ENCODE results near the gene CRTC2.
"Not testable (repeated sequence)": the region's sequence is repeated elsewhere in the genome, so short reads cannot be mapped to it uniquely, and the experiment has no call there.

CRTC2 gene, protein sequence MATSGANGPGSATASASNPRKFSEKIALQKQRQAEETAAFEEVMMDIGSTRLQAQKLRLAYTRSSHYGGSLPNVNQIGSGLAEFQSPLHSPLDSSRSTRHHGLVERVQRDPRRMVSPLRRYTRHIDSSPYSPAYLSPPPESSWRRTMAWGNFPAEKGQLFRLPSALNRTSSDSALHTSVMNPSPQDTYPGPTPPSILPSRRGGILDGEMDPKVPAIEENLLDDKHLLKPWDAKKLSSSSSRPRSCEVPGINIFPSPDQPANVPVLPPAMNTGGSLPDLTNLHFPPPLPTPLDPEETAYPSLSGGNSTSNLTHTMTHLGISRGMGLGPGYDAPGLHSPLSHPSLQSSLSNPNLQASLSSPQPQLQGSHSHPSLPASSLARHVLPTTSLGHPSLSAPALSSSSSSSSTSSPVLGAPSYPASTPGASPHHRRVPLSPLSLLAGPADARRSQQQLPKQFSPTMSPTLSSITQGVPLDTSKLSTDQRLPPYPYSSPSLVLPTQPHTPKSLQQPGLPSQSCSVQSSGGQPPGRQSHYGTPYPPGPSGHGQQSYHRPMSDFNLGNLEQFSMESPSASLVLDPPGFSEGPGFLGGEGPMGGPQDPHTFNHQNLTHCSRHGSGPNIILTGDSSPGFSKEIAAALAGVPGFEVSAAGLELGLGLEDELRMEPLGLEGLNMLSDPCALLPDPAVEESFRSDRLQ

DNA sequence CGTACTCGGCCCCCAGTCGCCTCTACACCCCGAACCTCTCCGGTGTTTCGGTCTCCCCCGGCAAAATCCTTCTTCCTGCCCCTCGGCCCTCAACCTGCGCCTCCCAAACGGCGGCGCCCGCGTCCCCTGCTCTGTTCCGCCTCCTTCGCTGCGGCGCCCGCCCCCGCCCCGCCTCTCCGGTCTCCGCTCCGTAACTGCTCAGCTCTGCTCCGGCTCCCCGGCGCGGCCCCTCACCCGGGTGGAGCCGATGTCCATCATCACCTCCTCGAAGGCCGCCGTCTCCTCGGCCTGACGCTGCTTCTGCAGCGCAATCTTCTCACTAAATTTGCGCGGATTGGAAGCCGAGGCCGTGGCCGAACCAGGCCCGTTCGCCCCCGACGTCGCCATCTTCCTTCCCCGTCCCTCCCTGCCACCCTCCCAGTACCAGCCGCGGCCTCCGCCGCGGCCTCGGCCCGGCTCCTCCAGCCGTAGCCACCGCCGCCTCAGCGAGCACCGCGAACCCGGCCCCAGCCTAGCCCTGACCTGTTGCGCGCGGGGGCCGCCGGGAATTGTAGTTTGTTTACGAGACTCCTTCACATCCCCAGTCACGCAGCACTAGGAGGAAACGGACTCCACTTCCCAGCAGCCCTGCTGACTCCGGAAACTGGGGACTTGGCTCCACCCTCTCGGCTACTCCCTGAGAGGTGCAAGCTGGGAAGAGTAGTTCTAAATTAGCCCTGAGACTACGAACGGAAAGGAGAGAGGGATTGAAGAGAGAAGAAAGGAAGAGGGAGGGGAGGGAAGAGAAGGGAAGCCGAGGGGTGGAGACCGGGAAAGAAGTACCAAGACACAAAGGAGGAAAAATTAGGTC is at the start of gene CRTC2:
TSS of gene CRTC2 (minus strand) at position 502 of the 850 bp plus-strand sequence. CDS start at position 387, 115 bp downstream.
- DNase-seq: peak; percentile 99

DNA sequence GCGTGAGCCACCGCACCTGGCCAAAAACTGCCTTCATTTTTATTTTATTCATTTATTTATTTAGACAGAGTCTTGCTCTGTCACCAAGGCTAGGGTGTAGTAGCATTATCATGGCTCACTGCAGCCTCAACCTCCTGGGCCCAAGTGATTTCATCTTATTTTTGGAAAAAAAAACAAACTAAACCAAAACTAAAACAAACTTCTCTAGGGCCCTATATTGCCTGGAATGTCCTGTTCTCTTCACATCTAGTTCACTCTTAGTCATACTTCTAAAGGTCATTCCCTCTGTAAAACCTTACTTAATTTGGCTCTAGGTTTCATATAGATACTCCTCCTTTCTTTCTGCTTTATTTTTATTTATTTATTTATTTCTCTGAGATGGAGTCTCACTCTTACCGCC is 47.7 kb upstream of the CRTC2 start:
- no peak for DNase-seq

DNA sequence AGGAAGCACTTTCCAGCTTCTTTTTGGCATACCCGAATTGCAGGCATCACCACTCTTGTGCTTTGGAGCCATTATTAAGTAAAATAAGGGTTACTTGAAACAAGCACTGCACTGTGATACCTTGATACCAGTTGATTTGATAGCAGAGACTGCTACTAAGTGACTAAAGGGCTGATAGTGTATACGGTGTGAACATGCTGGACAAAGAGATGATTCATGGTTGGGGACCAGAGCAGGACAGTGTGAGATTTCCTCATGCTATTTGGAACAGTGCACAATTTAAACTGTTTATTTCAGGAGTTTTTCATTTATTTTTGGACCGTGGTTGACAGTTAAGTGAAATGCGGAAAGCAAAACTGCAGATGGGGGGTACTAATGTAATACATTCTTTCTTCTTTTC is 42.0 kb upstream of the CRTC2 start:
- DNase-seq: no peak

DNA sequence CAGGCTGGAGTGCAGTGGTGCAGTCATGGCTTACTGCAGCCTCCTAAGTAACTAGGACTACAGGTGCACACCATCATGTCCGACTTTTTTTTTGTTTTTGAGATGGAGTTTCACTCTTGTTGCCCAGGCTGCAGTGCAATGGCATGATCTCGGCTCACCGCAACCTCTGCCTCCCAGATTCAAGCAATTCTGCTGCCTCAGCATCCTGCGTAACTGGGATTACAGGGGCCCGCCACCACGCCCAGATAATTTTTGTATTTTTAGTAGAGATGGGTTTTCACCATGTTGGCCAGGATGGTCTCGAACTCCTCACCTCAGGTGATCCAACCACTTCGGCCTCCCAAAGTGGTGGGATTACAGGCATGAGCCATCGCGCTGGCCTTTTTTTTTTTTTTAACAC is 38.5 kb upstream of the CRTC2 start:
- DNase-seq: not testable (repeated sequence)

DNA sequence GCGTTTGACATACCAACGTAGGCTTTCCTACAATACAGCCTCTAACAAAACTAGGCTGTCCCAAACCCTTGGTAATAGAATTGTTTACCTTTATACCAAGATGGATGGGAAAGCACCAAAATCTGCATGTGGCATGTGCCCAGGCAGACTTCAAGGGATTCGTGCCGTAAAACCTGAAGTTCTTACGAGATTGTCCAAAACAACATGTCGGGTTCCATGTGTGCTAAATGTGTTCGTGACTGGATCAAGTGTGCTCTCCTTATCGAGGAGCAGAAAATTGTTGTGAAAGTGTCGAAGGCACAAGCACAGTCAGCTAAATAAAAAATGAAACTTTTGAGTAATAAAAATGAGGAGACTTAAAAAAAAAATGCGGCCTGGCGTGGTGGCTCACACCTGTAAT is 37.2 kb upstream of the CRTC2 start:
- no peak for DNase-seq

- no peak for DNase-seq
Observed at GRCh38 chr1:153995202-153995601, 36.8 kb upstream of the CRTC2 start.

GRCh38 chr1:153991806-153992205 is 33.4 kb upstream of the CRTC2 start:
- no peak for DNase-seq

- no peak for DNase-seq
Observed at GRCh38 chr1:153991151-153991630, 32.8 kb upstream of the CRTC2 start.

GRCh38 chr1:153990468-153991150 is 32.2 kb upstream of the CRTC2 start, which contains the start of gene RPS27:
TSS of gene RPS27 (plus strand) at chr1:153990762. CDS start at chr1:153990797, 35 bp downstream.
- peak; percentile 90 for DNase-seq

- no peak for DNase-seq
Observed at GRCh38 chr1:153987621-153988020, 29.2 kb upstream of the CRTC2 start.

DNA sequence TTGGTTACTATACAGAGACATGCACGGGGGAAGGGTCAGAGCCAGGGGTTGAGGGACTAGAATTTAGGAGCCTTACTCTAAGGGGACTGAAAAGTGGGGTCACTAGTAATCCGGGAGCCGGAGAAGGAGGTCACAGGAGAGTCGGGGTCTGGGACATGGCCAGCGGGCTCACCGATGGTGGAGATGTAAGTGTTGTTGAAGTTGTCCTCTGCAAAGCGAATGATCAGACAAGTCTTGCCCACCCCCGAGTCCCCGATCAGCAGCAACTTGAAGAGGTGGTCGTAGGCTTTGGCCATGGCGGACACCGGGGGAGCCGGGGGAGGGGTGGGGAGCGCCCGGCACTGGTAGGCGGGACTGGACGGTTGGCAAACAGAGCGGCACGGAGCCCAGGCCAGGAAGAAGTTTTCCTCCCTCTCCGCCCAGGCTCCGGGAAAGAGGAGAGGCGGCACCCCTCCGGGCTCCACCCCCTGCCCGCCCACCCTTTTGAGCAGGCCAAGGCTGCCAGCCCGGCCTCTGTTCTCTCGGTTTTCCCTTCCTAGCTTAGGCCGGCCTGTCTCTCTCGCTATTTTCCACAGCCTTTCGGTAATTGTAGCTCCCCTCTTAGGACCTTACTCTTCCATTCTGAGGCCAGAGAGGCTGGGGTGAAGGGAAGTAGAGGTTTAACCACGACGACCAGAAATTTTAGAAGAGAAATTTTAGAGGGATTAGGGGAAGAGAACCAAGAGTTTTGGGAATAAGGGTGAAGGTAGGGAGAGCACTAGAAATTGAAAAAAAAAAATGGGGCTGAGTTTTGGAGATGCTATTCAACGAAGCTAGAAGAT is 27.7 kb upstream of the CRTC2 start, which contains the start of gene RAB13:
TSS of gene RAB13 (minus strand) at position 399 of the 821 bp plus-strand sequence. CDS start at position 296, 103 bp downstream.
- DNase-seq: no peak

DNA sequence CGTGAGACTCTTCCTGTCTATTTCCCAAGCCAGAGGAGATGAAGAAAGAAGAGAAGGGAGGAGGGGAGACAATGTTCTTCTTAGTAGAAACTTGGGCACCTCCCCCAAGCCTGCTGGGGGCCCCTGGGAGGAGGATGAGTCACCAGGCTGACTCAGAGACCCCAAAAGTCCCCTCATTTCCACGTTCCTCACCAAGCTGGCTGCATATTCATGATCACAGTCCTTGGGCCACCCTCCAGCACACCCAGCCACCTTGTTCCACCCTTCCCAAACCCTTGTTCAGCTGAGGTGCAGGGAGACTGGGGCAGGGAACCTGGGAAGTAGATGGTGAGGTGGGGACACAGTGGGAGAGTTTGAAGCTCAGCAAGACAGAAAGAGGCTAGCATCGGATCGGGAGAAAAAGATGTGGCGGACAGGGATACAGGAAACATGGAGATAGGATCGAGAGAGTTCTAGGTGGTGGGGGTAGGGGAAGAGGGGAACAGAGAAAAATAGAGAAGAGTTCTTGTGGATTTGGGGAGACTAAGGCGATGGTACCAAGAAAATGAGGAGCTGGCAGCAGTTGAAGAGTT is 27.0 kb upstream of the CRTC2 start:
- DNase-seq: peak; percentile 38

GRCh38 chr1:153984123-153984894 is 25.9 kb upstream of the CRTC2 start:
- no peak for DNase-seq

DNA sequence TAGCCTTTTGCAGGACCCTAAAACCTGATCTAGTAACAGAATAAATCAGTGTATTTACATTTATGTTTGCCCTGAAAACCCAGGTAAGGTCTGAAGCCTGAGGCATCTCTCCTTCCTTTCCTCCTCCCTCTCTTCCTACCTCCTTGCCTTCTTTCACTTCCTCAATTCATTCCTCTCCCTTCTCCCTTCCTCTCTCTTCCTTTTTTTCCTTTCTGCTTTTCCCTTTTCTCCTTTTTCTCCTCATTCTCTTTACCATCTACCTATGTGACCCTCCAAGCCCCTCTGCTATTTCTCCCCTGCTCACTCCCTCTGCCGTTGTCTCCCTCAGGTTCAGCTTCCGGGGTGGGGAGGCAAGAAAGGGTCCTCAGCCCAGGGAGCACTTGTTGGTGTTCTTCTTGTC is 23.3 kb upstream of the CRTC2 start:
- DNase-seq: not testable (repeated sequence)

DNA sequence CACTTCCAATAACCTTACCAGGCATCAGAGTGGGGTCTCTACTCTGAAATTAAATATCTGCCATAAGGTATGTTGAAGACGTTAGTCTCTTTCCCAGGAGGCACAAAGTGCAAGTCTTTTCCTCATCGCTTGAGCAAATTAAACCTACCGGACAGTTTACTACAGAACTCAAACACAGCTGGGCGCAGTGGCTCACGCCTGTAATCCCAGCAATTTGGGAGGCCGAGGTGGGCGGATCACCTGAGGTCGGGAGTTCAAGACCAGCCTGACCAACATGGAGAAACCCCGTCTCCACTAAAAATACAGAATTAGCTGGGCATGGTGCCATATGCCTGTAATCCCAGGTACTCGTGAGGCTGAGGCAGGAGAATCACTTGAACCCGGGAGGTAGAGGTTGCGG is 20.7 kb upstream of the CRTC2 start:
- not testable (repeated sequence) for DNase-seq

GRCh38 chr1:153978274-153978909 is 20.0 kb upstream of the CRTC2 start:
- DNase-seq: no peak

DNA sequence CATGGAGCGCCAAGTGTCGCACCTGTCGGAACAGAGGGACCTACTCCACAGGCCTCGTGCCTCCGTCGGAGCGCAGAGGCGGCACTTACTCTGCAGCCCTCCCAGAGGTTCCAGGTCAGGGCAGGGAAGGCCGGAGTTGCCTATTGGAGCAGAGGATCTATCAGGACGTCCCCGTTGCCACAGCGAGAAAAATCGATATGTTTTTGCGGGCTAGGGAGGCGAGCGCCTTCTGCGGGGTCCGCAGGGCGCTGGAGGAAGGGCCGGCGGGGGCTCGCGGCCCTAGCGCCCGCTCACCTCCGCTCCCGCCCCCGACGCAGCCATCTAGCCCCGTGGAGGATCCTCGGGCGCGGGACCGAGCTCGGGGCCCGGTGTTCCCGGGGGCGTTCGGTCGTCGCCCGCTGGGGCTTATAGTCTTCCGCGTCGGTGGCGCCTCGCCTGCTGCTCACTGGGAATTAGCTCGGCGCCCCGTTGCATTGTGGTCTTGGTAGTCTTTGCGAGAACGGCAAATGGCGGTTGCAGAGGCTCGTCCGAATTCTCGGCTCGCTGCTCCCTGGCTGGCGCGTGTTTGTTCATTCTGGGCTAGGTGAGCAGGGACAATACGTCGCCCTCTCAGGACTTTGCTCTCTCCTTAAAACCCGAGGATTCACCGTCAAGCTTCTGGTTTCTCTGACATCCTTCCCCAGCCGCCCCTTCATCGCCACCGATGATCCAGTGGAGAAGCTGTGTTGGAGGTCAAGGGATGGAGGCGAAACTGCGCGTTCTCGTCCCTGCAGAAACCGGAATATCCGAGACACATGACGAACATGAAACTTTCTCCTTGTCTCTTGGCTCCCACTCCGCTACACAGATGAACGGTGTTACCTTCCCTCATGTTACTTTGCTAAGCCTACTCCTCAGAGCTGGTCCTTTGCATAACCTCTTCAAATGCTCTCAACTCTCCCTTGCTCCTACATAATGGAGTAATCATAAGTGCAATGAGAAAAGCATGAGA is 19.1 kb upstream of the CRTC2 start, which contains the start of gene JTB:
TSS of gene JTB (minus strand) at position 425 of the 991 bp plus-strand sequence. CDS start at position 3, 422 bp downstream.
- peak; percentile 87 for DNase-seq

DNA sequence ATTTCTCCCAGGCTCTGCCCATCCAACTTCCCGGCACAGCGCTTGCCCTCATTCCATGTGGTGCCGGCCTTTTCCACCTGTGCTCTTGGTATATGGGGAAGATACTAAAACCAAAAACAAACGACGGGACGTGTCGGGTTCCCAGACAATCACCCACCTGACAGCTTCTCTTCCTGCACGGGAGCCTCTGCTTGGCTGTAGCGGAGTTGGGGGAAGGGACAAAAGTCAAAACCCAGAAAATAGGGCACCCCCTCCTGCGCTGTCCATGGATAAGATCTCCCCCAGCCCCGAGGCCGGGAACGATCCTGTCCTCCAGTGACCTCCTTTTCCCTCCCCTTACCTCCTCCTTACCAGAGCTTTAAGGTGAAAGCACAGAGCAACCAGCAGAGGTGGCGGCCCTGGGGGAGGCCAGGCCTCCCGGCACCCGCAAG is 18.4 kb upstream of the CRTC2 start:
- DNase-seq: no peak
